SK-N-SH (cell line): Measurements from ENCODE around the gene TMEM87A. TPM values are rescaled to one million over a fixed set of nuclear protein-coding genes. Genes with fewer than 3 reads are reported as not detected.

Experiments
- CTCF ChIA-PET: fragments of 300-600, 350-600 bp; formaldehyde crosslinking; extraction: SDS; loops from one replicate; lab custom pipeline; 2021; lab: Yijun Ruan, JAX
- POLR2A ChIA-PET: fragments of 350-600 bp; sonication (Branson Sonifier 250); formaldehyde crosslinking; extraction: SDS; loops from one replicate; lab custom pipeline; 2020; ENCODE audit warnings: antibody characterized with exemption, inconsistent platforms; lab: Yijun Ruan, JAX
- DNase-seq: peaks from one replicate; pipeline ENCODE4 v3.0.0; 2012
- H2AFZ ChIP-seq: fragments of 200-600 bp; sonication (generic); 2 replicates; pipeline ENCODE4 v1.8.1; 2016; ENCODE audit warnings: antibody characterized with exemption, mild to moderate bottlenecking, low read depth
- H3F3A ChIP-seq: fragments of 200-600 bp; sonication (generic); replicated peaks from 2 replicates; pipeline ENCODE3; 2016; ENCODE audit warnings: antibody characterized with exemption, mild to moderate bottlenecking; ENCODE audit not compliant: insufficient read depth
- H3K27ac ChIP-seq, 2 experiments: fragments of 200-500 bp in 1 of 2; fragments of 200-600 bp in 1 of 2; sonication (Bioruptor generic) in 1 of 2; sonication (generic), shearing (Covaris generic) in 1 of 2; 2 replicates each; pipeline versions ENCODE4 v1.5.1 to v1.6.1; 2014 to 2016; ENCODE audit warnings: low read depth in 2 of 2, inconsistent platforms in 1 of 2, low read length in 1 of 2, mild to moderate bottlenecking in 1 of 2, mixed read lengths in 1 of 2
- H3K27me3 ChIP-seq: fragments of 200-600 bp; sonication (generic), shearing (Covaris generic); 2 replicates; pipeline ENCODE4 v1.6.1; 2016; ENCODE audit warnings: mixed run types; ENCODE audit not compliant: insufficient read depth
- H3K36me3 ChIP-seq, 2 experiments: fragments of 200-500 bp in 1 of 2; fragments of 200-600 bp in 1 of 2; sonication (Bioruptor generic) in 1 of 2; sonication (generic) in 1 of 2; replicated peaks in 1 of 2; 2 replicates each; pipeline versions ENCODE3 to v1.5.1; 2014 to 2016; ENCODE audit warnings: low read length in 1 of 2, mild to moderate bottlenecking in 1 of 2; ENCODE audit not compliant: insufficient read depth in 2 of 2, control insufficient read depth in 1 of 2
- H3K4me1 ChIP-seq, 2 experiments: fragments of 200-500 bp in 1 of 2; fragments of 200-600 bp in 1 of 2; sonication (Bioruptor generic) in 1 of 2; sonication (generic), shearing (Covaris generic) in 1 of 2; 2 replicates each; pipeline versions ENCODE4 v1.5.1 to v1.6.1; 2014 to 2016; ENCODE audit warnings: low read depth in 1 of 2, low read length in 1 of 2, mixed run types in 1 of 2; ENCODE audit not compliant: insufficient read depth in 2 of 2, control insufficient read depth in 1 of 2
- H3K4me2 ChIP-seq: fragments of 200-600 bp; sonication (generic), shearing (Covaris generic); 2 replicates; pipeline ENCODE4 v1.6.1; 2017; ENCODE audit warnings: mixed run types
- H3K4me3 ChIP-seq, 2 experiments: fragments of 200-500 bp in 1 of 2; fragments of 200-600 bp in 1 of 2; sonication (Bioruptor generic) in 1 of 2; sonication (generic), shearing (Covaris generic) in 1 of 2; 2 replicates each; pipeline versions ENCODE4 v1.5.1 to v1.8.1; 2014 to 2016; ENCODE audit warnings: low read depth in 2 of 2, inconsistent platforms in 1 of 2, low read length in 1 of 2, mild to moderate bottlenecking in 1 of 2, mixed read lengths in 1 of 2, moderate library complexity in 1 of 2
- H3K79me2 ChIP-seq: fragments of 200-600 bp; sonication (generic); 2 replicates; pipeline ENCODE4 v1.8.1; 2017; ENCODE audit warnings: mild to moderate bottlenecking; ENCODE audit not compliant: insufficient read depth
- H3K9ac ChIP-seq: fragments of 200-600 bp; sonication (generic); 2 replicates; pipeline ENCODE4 v1.6.1; 2017; ENCODE audit warnings: mixed run types
- H3K9me2 ChIP-seq: fragments of 200-600 bp; sonication (generic); 2 replicates; pipeline ENCODE4 v1.6.1; 2017; ENCODE audit warnings: mixed run types
- H3K9me3 ChIP-seq: fragments of 200-600 bp; sonication (generic); 2 replicates; pipeline ENCODE4 v1.6.1; 2017; ENCODE audit warnings: mixed run types, mild to moderate bottlenecking, moderate library complexity
- H4K20me1 ChIP-seq: fragments of 200-600 bp; sonication (generic); 2 replicates; pipeline ENCODE4 v1.6.1; 2017; ENCODE audit warnings: mild to moderate bottlenecking, mixed run types; ENCODE audit not compliant: insufficient read depth
- EP300 ChIP-seq, 2 experiments: IDR thresholded peaks; 2 replicates each; pipeline versions ENCODE4 v1.4.0 to v1.6.1; 2012; ENCODE audit warnings: borderline replicate concordance in 1 of 2, low read depth in 1 of 2, low read length in 1 of 2
- EZH2phosphoT487 ChIP-seq: fragments of 200-600 bp; sonication (generic); IDR thresholded peaks from 2 replicates; pipeline ENCODE4 v1.6.1; 2017; ENCODE audit warnings: low read depth, mixed run types, mild to moderate bottlenecking, antibody characterized with exemption, moderate library complexity, borderline replicate concordance
- JUND ChIP-seq: IDR thresholded peaks from 2 replicates; pipeline ENCODE4 v1.4.0; 2012
- MEF2A ChIP-seq: IDR thresholded peaks from 2 replicates; pipeline ENCODE4 v1.4.0; 2012; ENCODE audit warnings: low read depth, borderline replicate concordance
- MXI1 ChIP-seq: IDR thresholded peaks from 2 replicates; pipeline ENCODE4 v1.6.1; 2012; ENCODE audit warnings: mild to moderate bottlenecking, low read depth, low read length, improper control_type of control experiment
- NFIC ChIP-seq: IDR thresholded peaks from 2 replicates; pipeline ENCODE4 v1.4.0; 2012; ENCODE audit warnings: borderline replicate concordance
- RAD21 ChIP-seq: IDR thresholded peaks from 2 replicates; pipeline ENCODE4 v1.6.1; 2012; ENCODE audit warnings: mild to moderate bottlenecking, low read length
- RCOR1 ChIP-seq: fragments of 150-350 bp; IDR thresholded peaks from 2 replicates; pipeline ENCODE4 v1.6.1; 2017; ENCODE audit warnings: antibody characterized with exemption, low read length
- SIN3A ChIP-seq: IDR thresholded peaks from 2 replicates; pipeline ENCODE4 v1.6.1; 2012; ENCODE audit warnings: low read depth, mild to moderate bottlenecking, low read length, moderate library complexity, borderline replicate concordance
- SMC3 ChIP-seq: IDR thresholded peaks from 2 replicates; pipeline ENCODE4 v1.6.1; 2012; ENCODE audit warnings: low read depth, low read length, improper control_type of control experiment
- TCF12 ChIP-seq: IDR thresholded peaks from 2 replicates; pipeline ENCODE4 v1.4.0; 2012
- WGBS: methylation state at CpG from one replicate; pipeline ENCODE4 v1.1.6; 2017; ENCODE audit warnings: low lambda C conversion rate; 5-methylcytosine and 5-hydroxymethylcytosine counted together
- polyA plus RNA-seq, 3 experiments: library from polyadenylated mRNA; depleted of rRNA; stranded (reverse); fragments of >200 nt; gene quantifications; 2 replicates each; pipeline ENCODE4 v1.2.3, GENCODE V29; 2012
- TF ChIP-seq, protein P1 (sequence below): IDR thresholded peaks from 2 replicates; pipeline ENCODE4 v1.4.0; 2012; ENCODE audit warnings: low read depth, borderline replicate concordance
- TF ChIP-seq, protein P2 (sequence below): fragments of 150-350 bp; IDR thresholded peaks from 2 replicates; pipeline ENCODE4 v1.6.1; 2016; ENCODE audit warnings: mild to moderate bottlenecking, low read depth, low read length
- TF ChIP-seq, protein P3 (sequence below): IDR thresholded peaks from 2 replicates; pipeline ENCODE4 v1.4.0; 2012; ENCODE audit warnings: low read depth, borderline replicate concordance
- TF ChIP-seq, protein P4 (sequence below): IDR thresholded peaks from 2 replicates; pipeline ENCODE4; 2012
- TF ChIP-seq, protein P5 (sequence below): IDR thresholded peaks from 2 replicates; pipeline ENCODE4 v1.4.0; 2012; ENCODE audit warnings: low read depth

TMEM87A gene
- polyA plus RNA-seq, 1 of the 3 experiments (the other 2 are of a cell fraction), result 20.8 TPM

DNA sequence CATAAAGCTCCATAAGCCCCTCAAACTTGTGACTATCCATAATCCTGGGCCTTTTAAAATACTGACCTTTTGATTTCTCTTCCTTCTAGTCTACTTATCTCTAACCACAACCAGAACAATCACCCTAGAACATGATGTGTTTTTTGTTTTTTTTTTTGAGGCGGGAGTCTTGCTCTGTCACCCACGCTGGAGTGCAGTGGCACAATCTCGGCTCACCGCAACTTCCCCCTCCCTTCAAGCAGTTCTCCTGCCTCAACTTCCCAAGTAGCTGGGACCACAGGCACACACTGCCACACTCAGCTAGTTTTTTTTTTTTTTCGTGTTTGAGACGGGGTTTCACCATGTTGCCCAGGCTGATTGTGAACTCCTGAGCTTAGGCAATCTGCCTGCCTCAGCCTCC is 90.3 kb downstream of the TMEM87A start (continued):
- TF ChIP-seq, protein P1, sequence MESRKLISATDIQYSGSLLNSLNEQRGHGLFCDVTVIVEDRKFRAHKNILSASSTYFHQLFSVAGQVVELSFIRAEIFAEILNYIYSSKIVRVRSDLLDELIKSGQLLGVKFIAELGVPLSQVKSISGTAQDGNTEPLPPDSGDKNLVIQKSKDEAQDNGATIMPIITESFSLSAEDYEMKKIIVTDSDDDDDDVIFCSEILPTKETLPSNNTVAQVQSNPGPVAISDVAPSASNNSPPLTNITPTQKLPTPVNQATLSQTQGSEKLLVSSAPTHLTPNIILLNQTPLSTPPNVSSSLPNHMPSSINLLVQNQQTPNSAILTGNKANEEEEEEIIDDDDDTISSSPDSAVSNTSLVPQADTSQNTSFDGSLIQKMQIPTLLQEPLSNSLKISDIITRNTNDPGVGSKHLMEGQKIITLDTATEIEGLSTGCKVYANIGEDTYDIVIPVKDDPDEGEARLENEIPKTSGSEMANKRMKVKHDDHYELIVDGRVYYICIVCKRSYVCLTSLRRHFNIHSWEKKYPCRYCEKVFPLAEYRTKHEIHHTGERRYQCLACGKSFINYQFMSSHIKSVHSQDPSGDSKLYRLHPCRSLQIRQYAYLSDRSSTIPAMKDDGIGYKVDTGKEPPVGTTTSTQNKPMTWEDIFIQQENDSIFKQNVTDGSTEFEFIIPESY, result no peak
- TF ChIP-seq TCF12 (no peak), EZH2phosphoT487 (no peak)

GRCh38 chr15:42182328-42182886 is 90.8 kb downstream of the TMEM87A start:
- no peak for DNase-seq
- WGBS, result over 99% methylated on average over 6 of the region's 6 CpGs
- Histone ChIP-seq H3K4me3 (no peak overlapping the region), H3K9me3 (no peaks in the 10 kb centered on the region), H3K4me2 (no peak overlapping the region), H2AFZ (no peak overlapping the region), H3K79me2 (no peaks in the 10 kb centered on the region), H3K4me1 (no peaks in the 10 kb centered on the region), H3K9ac (no peak overlapping the region), H3K9me2 (no peaks in the 10 kb centered on the region), H3K36me3 (peaks cover 76 to 81% of the 10 kb centered on the region in 2 experiments), H3F3A (no peaks in the 10 kb centered on the region), H3K27me3 (no peaks in the 10 kb centered on the region), H3K27ac (no peak overlapping the region), H4K20me1 (no peaks in the 10 kb centered on the region)
- ChIA-PET POLR2A (no interaction called here), CTCF (no interaction called here)
- TF ChIP-seq RAD21, result no peak
- no peak for TF ChIP-seq RCOR1
- TF ChIP-seq NFIC, result no peak
- TF ChIP-seq, protein P2, sequence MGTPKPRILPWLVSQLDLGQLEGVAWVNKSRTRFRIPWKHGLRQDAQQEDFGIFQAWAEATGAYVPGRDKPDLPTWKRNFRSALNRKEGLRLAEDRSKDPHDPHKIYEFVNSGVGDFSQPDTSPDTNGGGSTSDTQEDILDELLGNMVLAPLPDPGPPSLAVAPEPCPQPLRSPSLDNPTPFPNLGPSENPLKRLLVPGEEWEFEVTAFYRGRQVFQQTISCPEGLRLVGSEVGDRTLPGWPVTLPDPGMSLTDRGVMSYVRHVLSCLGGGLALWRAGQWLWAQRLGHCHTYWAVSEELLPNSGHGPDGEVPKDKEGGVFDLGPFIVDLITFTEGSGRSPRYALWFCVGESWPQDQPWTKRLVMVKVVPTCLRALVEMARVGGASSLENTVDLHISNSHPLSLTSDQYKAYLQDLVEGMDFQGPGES, result no peak
- no peak for TF ChIP-seq SIN3A
- TF ChIP-seq, protein P1, result no peak
- no peak for TF ChIP-seq SMC3

DNA sequence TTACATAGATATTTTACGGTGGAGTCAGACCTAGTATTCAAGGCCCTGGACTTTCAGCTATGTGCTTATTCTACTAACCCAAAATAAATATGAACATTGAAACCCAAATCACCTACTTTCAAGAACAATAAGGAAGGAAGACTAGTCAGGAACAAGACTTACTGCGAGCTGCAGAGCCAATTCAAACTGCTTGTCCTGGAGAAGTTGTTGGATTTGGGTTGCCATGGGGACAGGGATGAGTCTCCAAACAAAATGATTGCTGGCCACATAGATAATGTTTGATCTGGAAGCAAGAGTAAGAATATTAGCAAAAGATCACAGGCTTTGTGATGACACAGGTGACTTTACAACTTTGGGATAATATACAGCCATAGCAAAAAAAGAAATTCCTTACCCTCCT is 95.2 kb downstream of the TMEM87A start:
- H3K27me3 ChIP-seq, result no peaks in the 10 kb centered on the region
- CTCF ChIA-PET, result no interaction called here
- H3K9ac ChIP-seq, result no peak overlapping the region
- no peak overlapping the region for H2AFZ ChIP-seq
- no peak overlapping the region for H3K27ac ChIP-seq
- 98% methylated on average over 2 of the region's 2 CpGs for WGBS
- peaks cover 60 to 72% of the 10 kb centered on the region in 2 experiments for H3K36me3 ChIP-seq
- H4K20me1 ChIP-seq, result no peaks in the 10 kb centered on the region
- POLR2A ChIA-PET, result no interaction called here
- no peaks in the 10 kb centered on the region for H3K4me1 ChIP-seq
- no peaks in the 10 kb centered on the region for H3K9me3 ChIP-seq
- H3K4me3 ChIP-seq, result no peak overlapping the region
- no peaks in the 10 kb centered on the region for H3F3A ChIP-seq
- no peaks in the 10 kb centered on the region for H3K79me2 ChIP-seq
- H3K4me2 ChIP-seq, result no peak overlapping the region
- H3K9me2 ChIP-seq, result no peaks in the 10 kb centered on the region
- no peak for DNase-seq
- no peak for TF ChIP-seq JUND
- no peak for TF ChIP-seq EP300 (IDR thresholded peaks at IDR 0.05; ENCODE audit: borderline replicate concordance in 1 of 2, low read depth in 1 of 2, low read length in 1 of 2)
- TF ChIP-seq, protein P3, sequence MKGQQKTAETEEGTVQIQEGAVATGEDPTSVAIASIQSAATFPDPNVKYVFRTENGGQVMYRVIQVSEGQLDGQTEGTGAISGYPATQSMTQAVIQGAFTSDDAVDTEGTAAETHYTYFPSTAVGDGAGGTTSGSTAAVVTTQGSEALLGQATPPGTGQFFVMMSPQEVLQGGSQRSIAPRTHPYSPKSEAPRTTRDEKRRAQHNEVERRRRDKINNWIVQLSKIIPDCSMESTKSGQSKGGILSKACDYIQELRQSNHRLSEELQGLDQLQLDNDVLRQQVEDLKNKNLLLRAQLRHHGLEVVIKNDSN, result no peak
- TF ChIP-seq RAD21, result no peak
- TF ChIP-seq, protein P1, result no peak
- TF ChIP-seq RCOR1, result no peak
- no peak for TF ChIP-seq MXI1
- TF ChIP-seq MEF2A, result no peak
- TF ChIP-seq, protein P4, sequence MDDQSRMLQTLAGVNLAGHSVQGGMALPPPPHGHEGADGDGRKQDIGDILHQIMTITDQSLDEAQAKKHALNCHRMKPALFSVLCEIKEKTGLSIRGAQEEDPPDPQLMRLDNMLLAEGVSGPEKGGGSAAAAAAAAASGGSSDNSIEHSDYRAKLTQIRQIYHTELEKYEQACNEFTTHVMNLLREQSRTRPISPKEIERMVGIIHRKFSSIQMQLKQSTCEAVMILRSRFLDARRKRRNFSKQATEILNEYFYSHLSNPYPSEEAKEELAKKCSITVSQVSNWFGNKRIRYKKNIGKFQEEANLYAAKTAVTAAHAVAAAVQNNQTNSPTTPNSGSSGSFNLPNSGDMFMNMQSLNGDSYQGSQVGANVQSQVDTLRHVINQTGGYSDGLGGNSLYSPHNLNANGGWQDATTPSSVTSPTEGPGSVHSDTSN, result no peak
- TF ChIP-seq TCF12, result no peak
- TF ChIP-seq, protein P5, sequence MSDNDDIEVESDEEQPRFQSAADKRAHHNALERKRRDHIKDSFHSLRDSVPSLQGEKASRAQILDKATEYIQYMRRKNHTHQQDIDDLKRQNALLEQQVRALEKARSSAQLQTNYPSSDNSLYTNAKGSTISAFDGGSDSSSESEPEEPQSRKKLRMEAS, result no peak
